NCI-H2196 treated with DMSO at 0.1 percent for 48 hours (cell line): ENCODE data around the gene CSRP1.
"Not testable (repeated sequence)": the region's sequence is repeated elsewhere in the genome, so short reads cannot be mapped to it uniquely, and the experiment has no call there.

Source experiments
- DNase-seq: peaks from one replicate; lab custom pipeline; 2025; ENCODE audit not compliant: unreplicated experiment; lab: John Stamatoyannopoulos, UW

Gene CSRP1

DNA sequence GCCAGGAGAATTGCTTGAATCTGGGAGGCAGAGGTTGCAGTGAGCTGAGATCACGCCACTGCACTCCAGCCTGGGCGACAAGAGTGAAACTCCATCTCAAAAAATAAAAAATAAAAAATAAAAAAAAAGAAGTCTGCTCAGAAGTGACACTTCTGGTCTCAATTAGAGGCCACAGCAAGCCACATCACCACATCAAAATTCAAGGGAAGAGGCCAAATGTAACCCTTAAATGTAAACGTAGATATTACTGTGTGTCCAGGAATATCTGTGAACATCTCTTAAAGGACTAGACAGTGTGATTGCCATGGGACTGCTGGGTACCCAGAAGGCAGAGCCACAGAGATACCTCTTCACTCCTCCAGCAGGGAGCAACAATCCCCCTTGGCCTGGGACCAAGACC, 28.3 kb downstream of the CSRP1 start:
- not testable (repeated sequence) for DNase-seq

DNA sequence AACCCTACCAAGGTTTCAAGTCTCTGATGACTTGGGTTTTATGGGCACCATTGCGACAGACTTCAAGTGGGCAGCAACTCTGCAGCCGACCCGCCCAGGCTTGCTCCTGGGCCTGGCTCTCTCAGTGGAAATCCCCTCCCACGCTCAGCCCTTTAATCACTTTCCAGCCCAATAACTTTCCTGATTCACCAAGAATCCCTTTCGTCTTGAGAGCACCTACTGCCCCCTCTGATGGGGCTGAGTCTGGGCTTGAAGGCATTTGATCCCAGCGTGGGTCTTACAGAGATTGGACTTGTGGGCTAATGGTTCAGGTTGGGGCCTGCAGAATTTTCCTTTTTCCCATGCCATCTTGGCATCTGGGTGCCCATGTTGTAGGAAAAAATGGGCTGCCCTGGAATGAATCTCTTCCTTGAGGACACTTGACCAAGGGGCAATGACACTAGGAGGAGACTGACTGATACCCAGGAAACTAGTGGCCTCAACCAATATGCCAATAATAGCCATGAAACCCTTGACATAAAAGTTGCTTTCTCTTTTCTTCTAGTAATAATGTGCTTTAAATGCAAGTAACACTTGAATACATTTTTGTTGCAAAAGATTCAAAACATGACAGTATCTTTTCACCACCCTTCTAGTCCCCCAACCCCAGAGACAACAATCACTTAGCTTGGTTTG, 30.1 kb downstream of the CSRP1 start:
- no peak for DNase-seq

DNA sequence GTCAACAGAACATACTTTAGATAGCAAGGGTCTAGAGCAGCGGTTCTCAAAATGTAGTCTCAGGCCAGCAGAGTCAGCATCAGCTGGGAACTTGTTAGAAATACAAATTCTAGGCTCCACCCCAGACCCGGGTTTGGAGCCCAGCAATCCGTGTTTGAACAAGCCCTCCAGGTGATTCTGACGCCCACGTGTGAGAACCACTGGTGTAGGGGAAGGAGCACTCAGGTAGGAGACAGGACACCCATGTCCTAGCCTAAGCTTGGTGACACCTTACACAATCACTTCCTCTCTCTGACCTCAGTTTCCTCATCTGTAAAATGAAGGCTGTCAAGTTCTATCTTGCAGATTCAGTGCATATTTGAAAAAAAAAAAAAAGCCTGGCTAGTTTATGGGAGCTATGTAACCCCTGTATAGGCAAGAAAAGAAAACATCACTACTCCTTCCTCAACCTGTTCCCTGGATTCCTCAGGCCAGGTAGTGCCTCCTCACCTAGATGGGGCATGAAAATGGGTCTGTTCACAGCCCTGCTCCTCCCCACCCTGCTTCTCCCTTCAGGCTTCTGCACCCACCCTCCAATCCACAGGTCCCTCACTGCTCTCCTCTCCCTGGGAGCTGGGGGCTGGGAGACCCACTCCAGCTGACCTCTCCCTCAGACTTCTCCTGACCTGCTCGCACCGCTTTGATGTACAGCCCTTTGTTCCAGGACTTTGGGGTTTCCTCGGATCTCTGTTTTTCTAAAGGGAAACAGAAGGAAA, 30.8 kb downstream of the CSRP1 start:
- no peak for DNase-seq

DNA sequence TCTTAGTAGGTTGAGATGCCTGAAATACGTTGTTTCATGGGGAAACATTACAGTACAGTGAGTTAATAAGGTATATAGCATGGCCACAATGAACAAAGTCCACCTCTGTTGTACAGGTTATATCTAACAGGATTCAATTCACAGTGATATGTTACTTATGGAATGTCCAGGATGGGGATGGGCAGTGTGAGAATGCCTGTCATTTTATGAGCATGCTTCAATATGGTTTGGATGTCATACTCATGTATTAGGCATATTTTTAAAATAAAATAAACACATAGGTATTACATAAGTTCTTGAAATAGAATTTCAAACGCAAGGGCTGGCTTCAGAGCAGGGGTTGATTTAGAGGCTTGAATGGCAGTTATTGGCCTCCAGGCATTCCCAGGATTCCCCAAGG, 31.8 kb downstream of the CSRP1 start:
- DNase-seq: no peak

DNA sequence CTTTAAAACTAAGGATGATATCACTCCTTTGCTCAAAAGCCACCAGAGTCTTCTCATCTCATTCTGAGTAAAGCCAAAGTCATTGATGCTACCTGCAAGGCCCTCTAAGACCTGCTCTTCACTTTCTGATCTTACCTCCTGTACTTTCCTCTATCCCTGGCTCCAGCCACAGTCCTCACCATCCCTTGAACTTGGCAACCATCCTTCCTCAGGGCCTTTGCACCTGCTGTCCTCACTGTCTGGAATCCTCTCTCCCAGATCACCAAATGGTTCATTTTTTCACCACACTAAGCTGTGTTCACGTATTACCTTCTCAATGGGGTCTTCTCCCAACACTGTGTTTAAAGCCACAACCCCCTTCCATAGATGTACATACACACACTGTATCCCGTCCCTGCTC, 33.6 kb downstream of the CSRP1 start:
- DNase-seq: no peak

DNA sequence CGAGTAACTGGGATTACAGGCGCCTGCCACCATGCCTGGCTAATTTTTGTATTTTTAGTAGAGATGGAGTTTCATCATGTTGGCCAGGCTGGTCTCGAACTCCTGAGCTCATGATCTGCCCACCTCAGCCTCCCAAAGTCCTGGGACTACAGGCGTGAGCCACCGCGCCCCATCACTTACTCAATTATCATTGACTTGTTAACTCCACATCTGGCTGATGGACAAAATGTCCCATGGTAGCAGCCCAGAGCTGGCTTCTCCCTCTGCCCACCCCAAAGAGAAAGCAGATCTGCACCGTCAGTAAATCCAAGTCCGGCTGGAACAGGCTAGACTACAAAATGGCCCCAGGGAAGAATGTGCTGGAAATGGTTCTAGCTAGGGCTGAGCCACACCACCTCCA, 34.6 kb downstream of the CSRP1 start:
- DNase-seq: not testable (repeated sequence)

- no peak for DNase-seq
Measured at GRCh38 chr1:201471772-201472171, 35.2 kb downstream of the CSRP1 start.

DNA sequence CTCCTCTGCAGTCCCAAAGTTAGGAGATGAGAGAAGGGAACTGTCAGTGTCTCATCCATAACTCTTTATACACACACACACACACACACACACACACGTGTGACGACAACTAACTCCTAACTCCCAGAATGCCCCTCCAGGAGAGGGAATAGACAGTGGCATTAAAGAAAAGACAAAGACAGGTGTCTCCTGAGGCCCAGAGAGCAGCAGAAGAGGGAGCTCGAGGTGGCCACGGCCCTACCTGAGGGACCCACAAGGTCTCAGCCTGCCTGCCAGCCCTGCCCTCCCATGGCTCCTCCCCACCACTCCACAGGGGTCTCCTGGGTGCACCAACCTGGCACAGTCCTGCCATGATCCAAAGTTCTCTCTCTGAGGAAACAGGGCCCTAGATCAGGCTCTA, 36.3 kb downstream of the CSRP1 start:
- DNase-seq: no peak

DNA sequence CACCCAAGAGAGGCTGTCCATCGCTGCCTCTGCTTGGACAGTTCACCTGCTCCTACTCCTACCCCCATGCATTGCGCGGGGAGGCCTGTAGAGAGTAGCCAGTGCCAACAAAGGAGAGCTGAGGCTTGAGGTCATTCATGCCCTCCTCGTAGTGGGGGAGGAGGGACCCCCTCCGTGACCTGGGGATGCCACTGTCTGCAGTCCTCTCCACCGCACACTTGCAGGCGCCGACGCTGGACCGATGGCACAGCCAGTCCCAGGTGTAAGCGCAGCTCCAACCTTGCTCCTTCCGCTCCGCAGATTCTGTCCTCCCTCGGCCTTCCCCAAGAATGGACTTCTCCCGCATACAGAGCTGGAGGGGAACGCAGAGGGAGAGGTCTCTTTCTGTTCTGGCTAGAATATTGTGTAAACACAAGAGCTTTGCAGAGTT, 37.3 kb downstream of the CSRP1 start:
- no peak for DNase-seq

- DNase-seq: no peak
Measured at GRCh38 chr1:201468844-201469644, 37.9 kb downstream of the CSRP1 start, which contains the start of gene PHLDA3. PHLDA3 (minus strand) TSS chr1:201469188; CDS start chr1:201468786, 402 bp downstream.

DNA sequence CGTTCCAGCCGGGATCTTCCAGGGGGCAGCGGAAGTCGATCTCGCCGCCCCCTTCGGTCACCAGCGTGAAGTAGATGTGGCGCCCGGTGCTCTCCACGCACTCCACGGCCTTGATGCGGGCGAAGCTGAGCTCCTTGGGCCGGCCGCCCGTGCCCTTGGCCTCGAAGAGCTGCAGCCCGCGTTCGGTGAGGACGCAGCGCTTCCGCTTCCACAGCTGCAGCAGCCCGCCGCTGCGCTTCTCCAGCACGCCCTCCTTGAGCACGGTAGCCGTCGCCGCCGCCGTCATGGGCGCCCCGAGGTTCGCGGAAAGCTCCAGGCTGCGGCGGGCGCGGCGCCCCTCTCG, 38.5 kb downstream of the CSRP1 start:
- DNase-seq: no peak

GRCh38 chr1:201466492-201466891, 40.4 kb downstream of the CSRP1 start:
- DNase-seq: no peak

DNA sequence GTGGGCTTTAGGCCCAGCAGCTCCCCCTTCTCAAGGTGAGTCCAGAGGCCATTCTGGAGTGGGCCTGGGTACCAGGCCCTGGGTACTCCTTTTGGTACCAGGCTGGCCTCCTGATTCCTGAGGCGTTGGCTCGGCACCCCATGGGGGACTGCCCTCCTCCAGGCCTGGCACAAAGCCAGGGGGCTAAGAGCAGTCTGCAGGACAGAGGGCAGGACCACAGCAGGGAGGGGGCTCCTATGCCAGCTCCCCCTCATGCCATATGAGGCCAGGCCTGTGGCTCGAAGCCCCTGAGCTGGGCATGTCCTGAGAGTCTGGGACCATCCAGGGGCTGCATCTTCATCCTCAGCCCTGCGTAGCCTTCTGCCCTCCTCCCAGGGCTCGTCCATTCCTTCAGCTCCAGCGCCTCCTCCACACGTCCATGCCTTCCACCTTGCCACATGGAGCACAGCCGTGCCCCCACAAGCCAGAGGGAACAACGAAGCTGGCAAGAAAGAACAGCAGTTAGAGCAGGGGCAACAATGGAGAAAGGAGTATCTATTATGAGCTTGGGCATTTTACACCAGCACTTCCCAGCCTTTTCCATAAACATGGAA, 41.1 kb downstream of the CSRP1 start:
- no peak for DNase-seq

GRCh38 chr1:201463071-201463552, 43.8 kb downstream of the CSRP1 start:
- no peak for DNase-seq

- no peak for DNase-seq
Measured at GRCh38 chr1:201461645-201462441, 45.1 kb downstream of the CSRP1 start.

DNA sequence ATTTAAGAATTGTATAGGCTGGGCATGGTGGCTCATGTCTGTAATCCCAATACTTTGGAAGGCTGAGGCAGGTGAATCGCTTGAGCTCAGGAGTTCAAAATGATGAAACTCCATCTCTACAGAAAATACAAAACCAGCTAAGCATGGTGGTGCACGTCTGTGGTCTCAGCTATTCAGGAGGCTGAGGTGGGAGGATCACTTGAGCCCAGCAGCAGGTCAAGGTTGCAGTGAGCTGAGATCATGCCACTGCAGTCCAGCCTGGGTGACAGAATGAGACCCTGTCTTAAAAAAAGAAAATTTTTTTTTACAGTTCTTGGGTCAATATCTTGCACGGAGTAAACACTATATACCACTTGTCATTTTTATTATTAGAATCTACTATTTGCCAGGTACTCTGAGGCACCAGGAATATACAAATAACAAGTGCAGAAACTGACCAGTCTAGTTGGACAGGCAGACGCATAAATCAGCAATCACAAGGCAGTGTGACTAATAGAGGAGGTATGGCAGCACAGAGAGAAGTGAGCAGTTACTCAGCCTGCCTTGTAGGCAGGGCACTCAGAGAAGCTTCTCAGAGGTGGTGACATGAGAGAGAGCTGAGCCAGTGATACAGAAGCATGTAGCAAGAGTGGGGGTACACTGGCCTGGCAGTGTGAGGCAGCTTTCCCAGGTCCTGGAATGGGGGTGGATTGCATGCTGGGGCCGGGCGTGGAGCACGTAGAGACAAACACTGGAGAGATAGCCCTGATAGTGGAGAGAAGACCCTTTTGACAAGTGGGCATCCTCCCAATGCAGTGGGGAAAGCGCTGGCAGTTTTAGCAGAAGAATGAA, 45.9 kb downstream of the CSRP1 start:
- no peak for DNase-seq

GRCh38 chr1:201459775-201460174, 47.1 kb downstream of the CSRP1 start:
- DNase-seq: no peak

DNA sequence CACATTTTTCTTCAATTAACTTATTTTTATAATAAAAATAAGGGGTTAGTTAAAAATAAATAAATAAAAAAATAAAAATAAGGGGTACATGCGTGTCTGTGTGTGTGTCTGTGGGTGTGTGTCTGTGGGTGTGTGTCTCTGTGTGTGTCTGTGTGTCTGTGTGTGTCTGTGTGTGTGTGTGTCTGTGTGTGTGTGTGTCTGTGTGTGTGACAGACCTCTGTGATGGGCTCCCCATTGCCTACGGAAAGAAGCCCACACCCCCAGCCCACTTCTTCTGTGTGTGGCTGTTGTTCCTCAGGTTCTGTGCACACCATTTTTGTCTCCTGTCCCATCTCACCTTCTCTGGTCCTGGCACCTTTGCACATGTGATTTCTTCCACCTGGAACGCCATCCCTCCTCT, 47.9 kb downstream of the CSRP1 start:
- no peak for DNase-seq

GRCh38 chr1:201457508-201457960, 49.4 kb downstream of the CSRP1 start:
- no peak for DNase-seq
